Brain microvascular endothelial cell (primary cell): Measurements from ENCODE around the gene CHST7.

Experiments used
- DNase-seq: peaks from one replicate; pipeline ENCODE4 v3.0.0-alpha.2; 2020
- H3K27ac ChIP-seq: fragments of 250-450 bp; sonication (Bioruptor Pico); 2 replicates; pipeline ENCODE4 v1.5.1; 2020; ENCODE audit warnings: mild to moderate bottlenecking, moderate library complexity
- H3K27me3 ChIP-seq: fragments of 250-450 bp; sonication (Bioruptor Pico); replicated peaks from 2 replicates; pipeline ENCODE4 v1.5.1; 2020; ENCODE audit warnings: mild to moderate bottlenecking
- H3K36me3 ChIP-seq: fragments of 250-450 bp; sonication (Bioruptor Pico); replicated peaks from 2 replicates; pipeline ENCODE4 v1.5.1; 2020; ENCODE audit warnings: mild to moderate bottlenecking
- H3K4me3 ChIP-seq: 2 replicates; pipeline ENCODE4 v1.5.1; 2011; ENCODE audit warnings: low read depth, mild to moderate bottlenecking, control low read depth, low read length, moderate library complexity
- in situ Hi-C: cut with HindIII; loops from 2 replicates; pipeline ENCODE4 v1.10.0; 2017; ENCODE audit warnings: low sequenced_read_pairs, low pct_ligation_motif_present
- TF ChIP-seq, protein P1 (sequence below): IDR thresholded peaks from 2 replicates; pipeline ENCODE4 v1.5.1; 2011; ENCODE audit warnings: low read depth, mild to moderate bottlenecking, moderate library complexity, low read length, control low read depth, inconsistent platforms; ENCODE audit errors: missing control alignments

CHST7 gene

DNA sequence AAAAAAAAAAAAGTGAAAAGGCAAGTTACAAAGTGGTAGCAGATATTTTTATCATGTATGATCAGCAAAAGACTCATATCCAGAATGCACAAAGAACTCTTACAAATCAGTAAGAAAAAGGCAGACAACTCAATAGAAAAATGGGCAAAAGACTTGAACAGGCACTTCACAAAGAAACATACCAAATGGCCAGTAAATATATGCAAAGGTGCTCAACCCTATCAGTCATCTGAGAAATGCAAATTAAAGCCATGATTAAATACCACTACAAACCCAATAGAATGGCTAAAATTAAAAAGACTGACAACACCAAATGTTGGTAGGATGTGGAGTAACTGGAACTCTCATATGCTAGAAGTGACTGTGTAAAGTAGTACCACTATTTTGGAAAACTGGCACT, 45.4 kb downstream of the CHST7 start:
- Histone ChIP-seq H3K36me3 (no peaks in the 10 kb centered on the region), H3K27ac (no peak overlapping the region), H3K4me3 (no peak overlapping the region), H3K27me3 (no peaks in the 10 kb centered on the region)
- in situ Hi-C loops, result no loop called here
- TF ChIP-seq, protein P1, sequence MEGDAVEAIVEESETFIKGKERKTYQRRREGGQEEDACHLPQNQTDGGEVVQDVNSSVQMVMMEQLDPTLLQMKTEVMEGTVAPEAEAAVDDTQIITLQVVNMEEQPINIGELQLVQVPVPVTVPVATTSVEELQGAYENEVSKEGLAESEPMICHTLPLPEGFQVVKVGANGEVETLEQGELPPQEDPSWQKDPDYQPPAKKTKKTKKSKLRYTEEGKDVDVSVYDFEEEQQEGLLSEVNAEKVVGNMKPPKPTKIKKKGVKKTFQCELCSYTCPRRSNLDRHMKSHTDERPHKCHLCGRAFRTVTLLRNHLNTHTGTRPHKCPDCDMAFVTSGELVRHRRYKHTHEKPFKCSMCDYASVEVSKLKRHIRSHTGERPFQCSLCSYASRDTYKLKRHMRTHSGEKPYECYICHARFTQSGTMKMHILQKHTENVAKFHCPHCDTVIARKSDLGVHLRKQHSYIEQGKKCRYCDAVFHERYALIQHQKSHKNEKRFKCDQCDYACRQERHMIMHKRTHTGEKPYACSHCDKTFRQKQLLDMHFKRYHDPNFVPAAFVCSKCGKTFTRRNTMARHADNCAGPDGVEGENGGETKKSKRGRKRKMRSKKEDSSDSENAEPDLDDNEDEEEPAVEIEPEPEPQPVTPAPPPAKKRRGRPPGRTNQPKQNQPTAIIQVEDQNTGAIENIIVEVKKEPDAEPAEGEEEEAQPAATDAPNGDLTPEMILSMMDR, result no peak
- no peak for DNase-seq

DNA sequence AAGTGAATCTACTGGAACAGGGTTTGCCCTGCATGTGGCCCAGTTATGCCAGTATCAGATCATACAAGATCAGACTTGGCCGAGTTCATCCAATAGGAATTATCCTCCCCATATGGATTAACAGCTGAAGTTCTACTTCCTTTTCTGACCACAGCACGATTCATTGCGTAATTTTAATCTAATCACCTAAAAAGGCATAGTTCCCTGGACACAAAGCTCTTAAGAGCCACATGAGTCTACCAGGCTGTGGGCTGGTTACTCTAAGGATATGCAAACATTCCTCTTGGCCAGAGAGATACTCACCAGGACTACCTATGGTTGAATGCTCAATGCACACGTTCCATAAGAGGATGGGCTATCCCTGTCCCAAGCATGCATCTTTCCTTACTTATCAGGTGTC, 46.9 kb downstream of the CHST7 start:
- H3K27me3 ChIP-seq, result no peaks in the 10 kb centered on the region
- TF ChIP-seq, protein P1, result no peak
- DNase-seq, result no peak
- no peak overlapping the region for H3K27ac ChIP-seq
- H3K36me3 ChIP-seq, result no peaks in the 10 kb centered on the region
- no peak overlapping the region for H3K4me3 ChIP-seq
- in situ Hi-C loops, result no loop called here

DNA sequence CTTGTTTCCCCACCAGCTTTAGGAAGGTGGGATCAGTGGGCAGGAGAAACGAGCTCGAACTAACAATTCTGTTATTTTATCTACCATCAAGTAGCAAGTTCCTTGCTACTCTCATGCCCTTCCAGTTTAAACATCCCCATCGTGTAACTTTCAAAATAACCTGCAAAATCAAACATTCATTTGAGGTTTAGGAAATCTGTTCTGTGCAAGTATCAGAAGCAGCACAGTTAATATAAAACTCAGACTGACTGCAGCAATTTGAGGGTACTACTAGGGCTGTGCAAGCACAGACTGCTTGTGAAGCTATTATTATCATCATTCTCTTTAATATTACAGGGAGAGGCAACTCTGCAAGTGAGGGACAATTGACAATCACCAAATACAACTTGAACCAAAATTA, 48.0 kb downstream of the CHST7 start:
- TF ChIP-seq, protein P1, result no peak
- no peaks in the 10 kb centered on the region for H3K36me3 ChIP-seq
- in situ Hi-C loops, result no loop called here
- H3K4me3 ChIP-seq, result no peak overlapping the region
- no peaks in the 10 kb centered on the region for H3K27me3 ChIP-seq
- H3K27ac ChIP-seq, result no peak overlapping the region
- DNase-seq, result no peak

DNA sequence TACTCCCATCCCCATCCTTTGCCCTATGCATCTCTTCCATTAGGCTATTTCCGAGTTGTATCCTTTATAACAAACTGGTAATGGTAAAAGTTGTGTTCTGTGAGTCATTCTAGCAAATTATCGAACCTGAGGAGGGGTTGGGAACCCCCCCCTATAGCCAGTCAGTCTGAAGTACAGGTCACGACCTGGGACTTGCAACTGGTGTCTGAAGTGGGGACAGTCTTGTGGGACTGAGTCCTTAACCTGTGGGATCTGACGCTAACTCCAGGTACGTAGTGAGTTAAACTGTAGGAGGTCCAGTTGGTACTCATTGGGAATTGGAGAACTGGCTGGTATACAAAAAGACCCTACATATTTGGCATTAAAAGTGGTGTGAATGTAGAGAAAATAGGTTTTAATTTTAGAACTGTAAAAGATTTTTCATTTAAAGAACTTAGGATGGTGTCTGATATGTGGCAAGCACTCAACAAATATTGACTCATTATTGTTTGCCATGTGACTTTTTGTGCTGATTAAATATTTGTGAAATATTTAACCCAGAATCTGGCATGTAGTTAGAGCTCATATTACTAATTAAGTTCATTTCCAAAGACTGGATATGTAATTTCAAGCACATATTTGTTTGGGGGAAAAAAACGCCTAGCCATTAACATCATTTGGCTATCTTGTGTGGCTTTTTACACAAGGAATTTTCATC, 50.7 kb downstream of the CHST7 start:
- H3K27ac ChIP-seq, result no peak overlapping the region
- DNase-seq, result no peak

DNA sequence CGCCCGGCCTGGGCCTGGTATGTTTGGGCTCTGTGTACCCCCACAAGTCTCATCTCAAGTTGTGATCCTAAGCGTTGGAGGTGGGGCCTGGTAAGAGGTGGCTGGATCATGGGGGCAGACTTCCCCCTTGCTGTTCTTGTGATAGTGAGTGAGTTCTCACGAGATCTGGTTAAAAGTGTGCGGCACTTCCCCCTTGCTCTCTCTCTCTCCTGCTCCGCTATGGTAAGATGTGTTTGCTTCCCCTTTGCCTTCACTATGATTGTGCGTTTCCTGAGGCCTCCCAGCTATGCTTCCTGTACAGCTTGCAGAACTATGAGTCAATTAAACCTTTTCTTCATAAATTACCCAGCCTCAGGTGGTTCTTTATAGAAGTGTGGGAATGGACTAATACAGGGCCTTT, 53.0 kb downstream of the CHST7 start:
- no peak for DNase-seq
- no peak overlapping the region for H3K4me3 ChIP-seq

More for the DNA sequence above, 50.7 kb downstream of the CHST7 start:
- in situ Hi-C loops, result no loop called here
- TF ChIP-seq, protein P1, result no peak
- Histone ChIP-seq H3K4me3 (no peak overlapping the region), H3K36me3 (no peaks in the 10 kb centered on the region), H3K27me3 (no peaks in the 10 kb centered on the region)

More for the DNA sequence above, 53.0 kb downstream of the CHST7 start:
- TF ChIP-seq, protein P1, result no peak
- Histone ChIP-seq H3K36me3 (no peaks in the 10 kb centered on the region), H3K27ac (no peak overlapping the region), H3K27me3 (no peaks in the 10 kb centered on the region)
- in situ Hi-C loops, result no loop called here
